CD4-positive, alpha-beta T cell (primary cell): ENCODE measurements around the gene GPC6. TPM values are rescaled to one million over a fixed set of nuclear protein-coding genes. Genes with fewer than 3 reads are reported as not detected.

Experiments
- ATAC-seq: fragments of 200-7000 bp; cut with Tn5 transposase; one replicate; pipeline ENCODE4 v1.10.0; 2022; ENCODE audit warnings: mild to moderate bottlenecking; ENCODE audit not compliant: poor library complexity
- CTCF ChIA-PET: fragments of 350-600 bp; sonication (Branson Sonifier 250); formaldehyde crosslinking; loops from one replicate; lab custom pipeline; 2021; ENCODE audit warnings: antibody characterized with exemption, inconsistent platforms; lab: Charles Lee
- POLR2A ChIA-PET: fragments of 350-600 bp; sonication (Branson Sonifier 250); formaldehyde crosslinking; loops from one replicate; lab custom pipeline; 2021; ENCODE audit warnings: antibody characterized with exemption, inconsistent platforms; lab: Charles Lee
- DNase-seq, 14 experiments: peaks; one replicate each; pipeline ENCODE4 v3.0.0-alpha.2; 2013 to 2020; ENCODE audit warnings: mixed read lengths in 2 of 14
- H3K27ac ChIP-seq, 2 donors: one replicate each; pipeline versions ENCODE4 v1.5.1 to v1.7.0; 2013; ENCODE audit warnings: low read length in 2 of 2, low read depth in 1 of 2, mild to moderate bottlenecking in 1 of 2
- H3K27me3 ChIP-seq, 2 experiments: 1 replicate in 1 of 2; 2 replicates in 1 of 2; pipeline versions ENCODE4 v1.6.1 to v1.7.0; 2013; ENCODE audit warnings: low read length in 2 of 2, control low read depth in 1 of 2, mild to moderate bottlenecking in 1 of 2, moderate library complexity in 1 of 2; ENCODE audit not compliant: insufficient read depth in 2 of 2, control insufficient read depth in 1 of 2
- H3K36me3 ChIP-seq: one replicate; pipeline ENCODE4 v1.6.1; 2013; ENCODE audit warnings: low read length, control low read depth; ENCODE audit not compliant: insufficient read depth
- H3K4me1 ChIP-seq: one replicate; pipeline ENCODE4 v1.6.1; 2013; ENCODE audit warnings: low read length, control low read depth; ENCODE audit not compliant: insufficient read depth
- H3K4me3 ChIP-seq: one replicate; pipeline ENCODE4 v1.5.1; 2013; ENCODE audit warnings: mild to moderate bottlenecking, low read length, moderate library complexity
- H3K9me3 ChIP-seq, 2 experiments: 1 replicate in 1 of 2; 2 replicates in 1 of 2; pipeline versions ENCODE4 v1.6.1 to v1.7.0; 2013; ENCODE audit warnings: low read length in 2 of 2, mild to moderate bottlenecking in 2 of 2, control low read depth in 1 of 2, moderate library complexity in 1 of 2; ENCODE audit not compliant: control insufficient read depth in 1 of 2, insufficient read depth in 1 of 2
- H3K27ac Mint-ChIP-seq: one replicate; pipeline ENCODE4 v1.8.0; 2020; ENCODE audit warnings: mixed read lengths
- H3K27me3 Mint-ChIP-seq: one replicate; pipeline ENCODE4 v1.8.0; 2021; ENCODE audit warnings: mixed read lengths
- H3K36me3 Mint-ChIP-seq: one replicate; pipeline ENCODE4 v1.8.0; 2021; ENCODE audit warnings: low read depth, mixed read lengths
- H3K4me1 Mint-ChIP-seq: one replicate; pipeline ENCODE4 v1.8.0; 2021; ENCODE audit warnings: low read depth, mixed read lengths
- H3K4me3 Mint-ChIP-seq: one replicate; pipeline ENCODE4 v1.8.0; 2020; ENCODE audit warnings: mild to moderate bottlenecking, mixed read lengths
- H3K9me3 Mint-ChIP-seq: one replicate; pipeline ENCODE4 v1.8.0; 2020; ENCODE audit warnings: mixed read lengths
- CTCF ChIP-seq: fragments of 200-600 bp; IDR thresholded peaks from one replicate; pipeline ENCODE4 v1.8.0; 2022; ENCODE audit warnings: antibody characterized with exemption, mild to moderate bottlenecking
- intact Hi-C, 2 experiments: fragments of 100-400 bp; cut with DNase I in 1 of 2; cut with micrococcal nuclease in 1 of 2; formaldehyde crosslinking; loops; one replicate each; pipeline versions ENCODE4 v1.15.1 to v1.9.0; 2023 to 2025; cut with DNase I, micrococcal nuclease
- total RNA-seq, 174 experiments: library from RNA in 2 of 174; stranded (reverse) in 2 of 174; gene quantifications; one replicate each; pipeline ENCODE4 v1.2.3 and lab custom pipeline; 2021 to 2026

GPC6 gene
- total RNA-seq, 2 experiments from 2014 or later = not detected

GRCh38 chr13:93872786-93873347 lies 646.3 kb downstream of the GPC6 start:
- no peak for ATAC-seq
- POLR2A ChIA-PET = interaction anchor here (0.6 kb wide), 1 partner anchor 26 kb away, joined by 3 read pairs; no protein-coding TSS in a partner anchor

GRCh38 chr13:93875547-93875946 lies 648.9 kb downstream of the GPC6 start:
- CTCF ChIA-PET = interaction anchor here (1.1 kb wide), 1 partner anchor 9 kb away, joined by 3 read pairs; no protein-coding TSS in a partner anchor
- H3K36me3 Mint-ChIP-seq = no peaks in the 10 kb centered on the region
- no peak for TF ChIP-seq CTCF

More at GRCh38 chr13:93872786-93873347, 646.3 kb downstream of the GPC6 start:
- H3K27ac ChIP-seq = no peak overlapping the region
- H3K4me3 Mint-ChIP-seq = no peak overlapping the region
- no peak overlapping the region for H3K4me3 ChIP-seq
- H3K9me3 ChIP-seq = no peaks in the 10 kb centered on the region
- no peaks in the 10 kb centered on the region for H3K36me3 ChIP-seq
- no peaks in the 10 kb centered on the region for H3K36me3 Mint-ChIP-seq
- H3K4me1 Mint-ChIP-seq = no peaks in the 10 kb centered on the region
- H3K9me3 Mint-ChIP-seq = peaks cover 8% of the 10 kb centered on the region
- no peaks in the 10 kb centered on the region for H3K4me1 ChIP-seq
- no peak overlapping the region for H3K27ac Mint-ChIP-seq
- H3K27me3 ChIP-seq = no peaks in the 10 kb centered on the region
- intact Hi-C loops = no loop called here
- no peaks in the 10 kb centered on the region for H3K27me3 Mint-ChIP-seq
- no peak for TF ChIP-seq CTCF
- CTCF ChIA-PET = no interaction called here
- no peak for DNase-seq

GRCh38 chr13:93876236-93876635 lies 649.6 kb downstream of the GPC6 start:
- ChIA-PET CTCF (interaction anchor here (1.1 kb wide), 1 partner anchor 8 kb away, joined by 3 read pairs; no protein-coding TSS in a partner anchor), POLR2A (no interaction called here)
- no peaks in the 10 kb centered on the region for H3K36me3 ChIP-seq
- H3K9me3 Mint-ChIP-seq = peaks cover 14% of the 10 kb centered on the region
- no peaks in the 10 kb centered on the region for H3K4me1 Mint-ChIP-seq
- DNase-seq (no peak), ATAC-seq (no peak)
- no peaks in the 10 kb centered on the region for H3K27me3 Mint-ChIP-seq
- H3K4me3 Mint-ChIP-seq = no peak overlapping the region
- H3K27ac Mint-ChIP-seq = no peak overlapping the region
- no peaks in the 10 kb centered on the region for H3K9me3 ChIP-seq
- no peak overlapping the region for H3K27ac ChIP-seq
- intact Hi-C loops = no loop called here
- H3K27me3 ChIP-seq = no peaks in the 10 kb centered on the region
- H3K4me3 ChIP-seq = no peak overlapping the region
- no peaks in the 10 kb centered on the region for H3K4me1 ChIP-seq
- no peak for TF ChIP-seq CTCF
- H3K36me3 Mint-ChIP-seq = no peaks in the 10 kb centered on the region

More at GRCh38 chr13:93875547-93875946, 648.9 kb downstream of the GPC6 start:
- Histone ChIP-seq H3K27ac (no peak overlapping the region), H3K36me3 (no peaks in the 10 kb centered on the region), H3K4me3 (no peak overlapping the region), H3K9me3 (no peaks in the 10 kb centered on the region), H3K27me3 (no peaks in the 10 kb centered on the region), H3K4me1 (no peaks in the 10 kb centered on the region)
- Mint-ChIP-seq H3K9me3 (peaks cover 14% of the 10 kb centered on the region), H3K4me1 (no peaks in the 10 kb centered on the region), H3K27ac (no peak overlapping the region), H3K27me3 (no peaks in the 10 kb centered on the region), H3K4me3 (no peak overlapping the region)
- intact Hi-C loops = no loop called here
- POLR2A ChIA-PET = no interaction called here
- ATAC-seq (no peak), DNase-seq (no peak)
